ENCODE measurements around the gene ZDHHC11.
"Not testable (repeated sequence)": the region's sequence is repeated elsewhere in the genome, so short reads cannot be mapped to it uniquely, and the experiment has no call there.

The ZDHHC11 gene

DNA sequence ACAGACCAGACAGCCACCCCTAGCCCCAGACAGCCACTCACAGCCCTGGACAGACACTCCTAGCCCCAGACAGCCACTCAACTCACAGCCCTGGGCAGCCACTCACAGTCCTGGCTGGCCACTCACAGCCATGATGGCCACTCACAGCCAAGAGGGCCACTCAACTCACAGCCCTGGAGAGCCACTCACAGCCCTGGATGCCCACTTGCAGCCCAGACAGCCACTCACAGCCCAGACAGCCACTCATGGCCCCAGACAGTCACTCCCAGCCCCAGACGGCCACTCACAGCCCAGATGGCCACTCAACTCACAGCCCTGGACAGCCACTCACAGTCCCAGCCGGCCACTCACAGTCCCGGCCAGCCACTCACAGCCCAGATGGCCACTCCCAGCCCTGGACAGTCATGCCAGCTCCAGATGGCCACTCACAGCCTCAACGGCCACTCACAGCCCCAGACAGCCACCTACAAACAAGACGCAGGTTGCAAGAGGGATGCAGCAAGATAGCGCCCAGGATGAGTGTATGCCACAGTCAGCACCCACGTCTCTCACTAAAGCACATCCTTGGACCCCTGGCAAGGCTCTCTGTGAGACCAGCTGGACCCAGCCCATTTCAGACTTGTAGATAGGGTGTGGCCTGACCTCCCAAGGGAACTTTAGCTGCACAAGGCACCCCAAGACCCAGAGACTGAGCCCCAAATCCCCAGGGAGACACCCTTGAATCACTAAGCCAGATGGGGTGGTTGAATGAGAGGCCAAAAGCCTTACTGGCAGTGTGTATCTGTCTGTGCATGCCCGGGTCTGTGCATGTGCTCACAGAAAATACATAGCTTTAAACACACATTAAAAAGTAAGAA lies 88.7 kb downstream of the ZDHHC11 start:
- no peak for DNase-seq (ENCODE audit: low spot score)

DNA sequence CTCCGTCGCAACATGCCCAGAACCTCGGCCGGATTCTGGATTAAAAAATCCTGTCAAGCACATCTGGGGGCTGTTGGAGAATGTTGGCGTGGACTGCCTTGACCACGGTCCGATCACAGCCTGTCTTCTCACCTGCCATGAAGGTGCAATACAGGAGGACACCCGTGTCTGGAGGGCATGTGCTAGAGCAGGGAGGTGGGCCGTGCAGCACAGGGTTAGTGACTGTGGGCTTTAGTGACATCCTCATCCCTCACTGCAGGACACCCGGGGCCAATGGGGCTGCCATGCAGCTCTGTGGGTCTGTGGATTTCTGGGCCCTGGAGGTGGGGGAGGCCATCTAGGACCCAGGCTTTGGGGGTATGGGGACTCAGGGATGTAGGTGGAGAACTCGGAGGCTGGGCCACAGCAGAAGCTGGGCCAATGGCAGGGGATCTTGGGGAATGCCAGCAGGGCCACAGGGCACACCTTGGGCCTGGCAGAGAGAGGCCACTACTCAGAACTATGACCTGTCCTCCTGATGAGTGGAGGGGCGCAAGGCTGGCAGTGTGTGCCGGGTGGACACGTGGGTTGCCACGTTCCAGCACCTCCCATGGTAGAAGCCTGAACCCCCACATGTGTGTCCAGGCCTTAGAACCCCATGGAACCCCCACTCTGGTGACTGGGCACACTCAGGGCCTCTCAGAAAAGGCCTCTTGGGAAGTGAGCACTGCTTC lies 89.6 kb downstream of the ZDHHC11 start:
- no peak for DNase-seq (ENCODE audit: low spot score)

DNA sequence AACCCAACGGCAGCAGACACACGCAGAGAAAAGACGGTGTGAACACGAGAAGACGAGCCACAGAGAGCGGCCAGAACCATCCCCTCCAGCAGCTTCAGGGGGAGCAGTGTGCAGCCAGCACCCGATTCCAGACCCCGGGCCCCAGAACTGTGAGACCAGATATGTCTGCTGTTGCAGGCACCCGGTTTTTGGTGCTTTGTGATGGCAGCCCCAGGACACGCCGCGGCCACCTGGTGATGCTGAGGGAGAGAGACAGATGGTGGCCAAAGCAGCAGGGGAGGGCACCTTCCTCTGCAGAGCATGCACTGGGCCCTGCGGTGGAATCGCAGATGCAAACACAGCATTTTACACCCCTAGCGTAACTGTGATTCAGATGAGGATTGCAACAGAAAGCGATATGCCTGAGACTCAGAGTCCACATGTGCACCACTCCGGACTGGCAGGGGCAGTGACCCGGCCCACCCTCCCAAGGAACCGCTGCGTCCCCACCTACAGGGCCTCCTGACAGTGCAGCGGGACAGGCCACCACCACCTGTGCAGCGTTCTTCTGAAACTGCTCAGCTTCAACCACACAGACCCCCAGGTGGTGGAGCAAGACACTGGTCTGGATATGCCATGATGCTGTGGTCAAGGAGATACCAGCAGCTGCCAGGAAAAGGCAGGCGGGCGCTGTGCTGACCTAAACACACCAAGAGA lies 90.3 kb downstream of the ZDHHC11 start:
- no peak for DNase-seq (ENCODE audit: low spot score)

DNA sequence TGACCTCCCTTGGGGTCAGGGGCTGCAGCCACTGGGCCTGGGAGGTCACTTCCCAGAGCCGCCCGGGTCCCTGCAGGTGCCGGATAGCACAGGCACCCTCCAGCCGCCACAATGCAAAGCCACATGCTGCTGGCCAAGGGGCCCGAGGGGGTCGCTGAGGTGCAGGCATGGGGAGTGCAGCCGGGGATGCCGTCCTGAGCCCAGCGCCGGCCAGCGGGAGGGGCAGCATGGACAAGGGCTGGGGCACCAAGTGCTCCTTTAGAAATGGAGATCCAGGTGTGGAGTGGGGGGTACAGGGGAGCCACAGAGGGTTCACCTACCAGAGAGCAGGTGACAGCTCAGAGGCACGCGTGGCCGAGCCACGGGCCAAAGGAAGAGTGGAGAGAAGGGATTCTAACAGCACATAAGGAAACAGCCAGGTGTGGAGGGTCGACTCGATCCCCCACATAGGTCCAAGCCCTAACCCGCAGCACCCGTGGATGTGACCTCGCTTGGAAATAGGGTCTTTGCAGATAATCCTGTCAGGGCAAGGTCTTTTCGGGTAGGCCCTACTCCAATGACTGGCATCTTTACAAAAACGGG lies 90.9 kb downstream of the ZDHHC11 start:
- no peak for DNase-seq (ENCODE audit: low spot score)

DNA sequence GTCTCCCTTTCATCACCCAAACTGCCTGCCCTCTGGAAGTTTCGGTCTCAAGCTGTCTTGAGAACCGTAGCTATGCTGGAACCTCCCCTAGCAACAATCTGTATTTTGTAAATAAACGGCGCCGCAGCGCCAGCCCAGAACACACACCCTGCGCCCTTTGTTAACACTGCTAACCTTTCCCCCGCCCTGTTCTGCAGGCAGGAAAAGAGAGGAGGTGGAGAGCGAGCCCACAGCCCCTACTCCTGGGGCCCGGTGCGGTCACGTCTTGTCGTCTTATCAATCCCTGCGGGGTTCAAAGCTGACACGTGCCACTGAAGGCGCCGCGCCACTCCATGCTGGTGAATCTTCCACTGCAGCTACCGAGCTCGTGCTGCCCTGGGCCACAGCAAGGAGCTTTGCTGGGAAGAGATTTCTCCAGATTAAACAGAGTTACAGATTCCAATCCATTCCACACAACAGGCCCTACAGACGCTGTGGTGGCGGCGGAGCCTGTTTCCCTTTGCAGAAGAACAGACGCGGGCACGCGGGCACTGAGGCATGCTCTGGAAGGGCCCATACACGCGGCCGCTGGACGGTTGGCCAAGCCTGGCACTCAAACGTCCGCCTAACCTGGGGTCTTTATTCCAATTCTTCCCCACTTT lies 91.6 kb downstream of the ZDHHC11 start:
- DNase-seq (ENCODE audit: low spot score): no peak

DNA sequence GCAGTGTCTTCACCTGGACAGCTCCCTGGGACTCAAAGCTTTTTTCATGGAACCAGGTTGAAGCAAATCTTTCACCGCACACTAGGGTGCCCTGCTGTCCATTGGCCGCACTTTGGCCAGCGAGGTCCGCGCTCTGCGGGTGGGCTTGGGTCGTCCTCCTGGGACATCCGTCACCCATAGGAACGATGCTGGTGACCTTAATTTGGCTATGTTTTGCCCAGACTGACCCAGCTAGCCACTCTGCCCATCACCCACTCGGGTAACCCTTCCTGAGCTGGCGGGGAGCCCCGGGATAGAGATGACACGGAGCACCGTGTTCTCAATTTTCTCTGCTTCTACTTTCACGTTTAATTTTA lies 92.1 kb downstream of the ZDHHC11 start:
- DNase-seq (ENCODE audit: low spot score): no peak

DNA sequence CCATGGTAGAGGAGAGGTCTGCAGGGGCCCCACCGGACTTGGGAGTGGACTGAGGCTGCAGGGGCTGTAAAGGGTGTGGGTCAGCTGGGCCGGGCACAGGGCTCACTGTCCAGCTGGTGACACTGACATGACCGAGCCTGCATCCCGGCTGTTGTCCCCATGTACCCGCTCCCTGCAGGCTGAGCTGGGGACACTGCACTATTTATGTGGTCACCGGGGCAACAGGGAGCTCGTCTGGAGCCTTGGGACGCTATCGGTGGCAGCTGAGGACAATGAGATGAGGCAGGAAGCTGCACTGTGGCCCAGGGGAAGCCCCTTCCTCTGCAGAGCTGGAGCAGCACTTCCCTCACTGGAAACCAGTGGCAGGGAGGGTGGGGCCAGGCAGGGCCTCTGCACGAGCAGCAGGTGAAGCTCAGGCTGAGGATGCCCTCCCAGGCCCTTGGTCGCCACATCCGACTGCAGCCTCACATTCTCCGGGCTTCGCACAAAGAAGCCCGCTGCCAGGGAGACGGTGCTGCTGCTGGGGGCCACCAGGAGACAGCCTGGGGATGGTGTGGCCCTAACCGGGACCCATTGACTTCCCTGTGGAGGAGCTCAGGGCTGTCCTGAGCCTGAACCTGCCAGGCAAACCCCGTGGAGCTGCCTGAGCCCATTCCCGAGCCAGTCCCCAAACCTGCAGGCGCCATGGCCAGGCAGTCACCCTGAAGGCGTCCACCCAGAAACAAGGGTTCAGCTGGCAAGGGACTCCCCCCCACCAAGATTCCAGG lies 92.7 kb downstream of the ZDHHC11 start:
- no peak for DNase-seq (ENCODE audit: low spot score)

DNA sequence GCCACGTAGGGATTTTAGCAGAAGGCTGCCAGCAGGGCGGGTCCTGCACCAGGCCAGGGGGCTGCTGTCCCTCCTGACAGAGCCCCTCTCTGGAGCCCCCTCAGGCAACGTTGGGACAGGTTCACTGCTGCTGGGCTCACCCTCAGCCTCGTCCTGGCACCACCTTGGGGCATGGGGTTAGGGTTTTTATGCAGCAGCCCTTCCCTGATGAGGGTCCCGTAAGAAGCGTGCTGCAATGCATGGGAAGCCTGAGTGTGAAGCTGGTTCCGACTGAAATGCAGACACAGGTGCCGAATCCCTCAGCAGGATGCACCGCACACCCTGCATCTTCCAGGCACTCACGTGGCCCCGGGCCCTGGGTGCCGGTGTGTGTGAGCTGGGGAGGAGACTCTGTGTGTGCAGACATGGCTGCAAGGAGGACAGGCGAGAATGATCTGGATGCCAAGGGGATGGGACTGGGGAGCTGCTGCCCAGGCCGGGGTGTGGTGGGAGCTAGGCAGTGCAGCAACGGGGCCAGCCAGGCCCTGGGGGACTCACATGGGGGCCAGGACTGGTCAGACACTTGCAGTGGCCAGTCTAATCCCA lies 93.3 kb downstream of the ZDHHC11 start:
- DNase-seq (ENCODE audit: low spot score): no peak

DNA sequence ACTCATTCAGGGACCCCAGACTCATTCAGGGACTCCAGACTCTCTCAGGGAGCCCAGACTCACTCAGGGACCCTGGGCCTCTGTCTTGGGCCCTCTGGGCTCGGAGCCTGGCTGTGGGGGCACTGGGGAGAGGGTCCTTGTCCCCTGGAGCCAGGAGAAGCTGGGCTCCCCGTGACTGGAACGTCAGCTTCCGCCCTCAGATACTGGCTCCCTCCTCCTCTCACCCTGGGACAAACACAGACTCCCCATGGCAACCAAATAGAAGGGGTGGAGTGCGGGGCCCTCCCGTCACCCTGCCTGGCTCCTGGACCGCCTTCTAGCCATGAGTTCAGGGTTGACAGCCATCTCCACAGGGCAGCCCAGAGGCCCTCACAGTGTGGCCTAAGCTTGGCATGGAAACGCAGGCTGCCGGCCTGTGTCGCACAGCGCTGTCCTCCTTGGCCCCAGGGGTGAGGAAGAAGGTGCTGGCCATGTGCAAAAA lies 93.9 kb downstream of the ZDHHC11 start:
- DNase-seq (ENCODE audit: low spot score): no peak

DNA sequence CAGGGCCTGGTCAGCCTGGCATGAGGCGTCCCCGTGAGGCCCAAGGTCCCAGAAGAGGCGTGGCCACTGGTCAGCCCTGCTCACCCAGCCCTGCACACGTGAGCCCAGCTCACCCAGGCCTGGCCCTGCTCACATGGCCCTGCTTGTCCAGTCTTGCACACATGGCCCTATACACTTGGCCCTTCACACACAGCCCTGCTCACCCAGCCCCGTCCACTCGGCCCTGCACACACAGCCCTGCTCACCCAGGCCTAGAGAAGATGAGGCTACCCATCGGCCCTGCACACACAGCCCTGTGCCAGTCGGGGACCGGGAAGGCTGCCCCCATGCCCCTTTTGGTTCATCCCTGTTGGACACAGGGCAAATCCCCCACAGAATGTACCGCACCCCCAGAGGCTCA lies 94.6 kb downstream of the ZDHHC11 start:
- DNase-seq (ENCODE audit: low spot score): no peak

DNA sequence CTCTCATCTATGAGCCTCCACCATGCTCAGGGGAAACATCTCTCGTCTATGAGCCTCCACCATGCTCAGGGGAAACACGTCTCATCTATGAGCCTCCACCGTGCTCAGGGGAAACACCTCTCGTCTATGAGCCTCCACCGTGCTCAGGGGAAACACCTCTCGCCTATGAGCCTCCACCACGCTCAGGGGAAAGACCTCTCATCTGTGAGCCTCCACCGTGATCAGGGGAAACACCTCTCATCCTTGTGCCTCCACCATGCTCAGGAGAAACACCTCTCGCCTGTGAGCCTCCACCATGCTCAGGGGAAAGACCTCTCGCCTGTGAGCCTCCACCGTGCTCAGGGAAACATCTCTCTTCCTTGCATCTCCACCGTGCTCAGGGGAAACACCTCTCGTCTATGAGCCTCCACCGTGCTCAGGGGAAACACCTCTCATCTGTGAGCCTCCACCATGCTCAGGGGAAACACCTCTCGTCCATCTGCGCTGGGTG lies 96.6 kb downstream of the ZDHHC11 start:
- not testable (repeated sequence) for DNase-seq (ENCODE audit: low spot score)

DNA sequence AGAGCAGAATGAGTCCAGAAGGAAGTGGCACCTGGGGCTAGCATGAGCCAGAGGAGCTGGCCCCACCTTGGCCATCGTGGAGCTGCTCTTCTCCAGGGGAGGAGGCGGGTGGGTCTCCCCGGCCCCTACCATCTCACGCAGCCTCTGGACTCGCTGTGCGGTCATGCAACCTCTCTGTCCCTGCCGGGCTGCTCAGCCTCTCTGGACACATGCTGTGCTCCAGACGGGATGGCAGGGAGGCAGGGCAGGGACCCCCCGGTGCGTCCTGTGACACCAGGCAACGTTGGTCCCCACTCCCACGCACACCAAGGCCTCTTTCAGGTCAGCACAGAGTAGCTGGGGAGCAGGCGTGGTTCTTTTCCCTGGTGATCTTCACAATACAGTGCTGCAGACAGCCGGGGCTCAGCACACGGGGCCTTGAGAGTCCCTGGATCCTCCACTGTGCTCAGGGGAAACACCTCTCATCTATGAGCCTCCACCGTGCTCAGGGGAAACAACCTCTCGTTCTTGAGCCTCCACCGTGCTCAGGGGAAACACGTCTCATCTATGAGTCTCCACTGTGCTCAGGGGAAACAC lies 97.1 kb downstream of the ZDHHC11 start:
- DNase-seq (ENCODE audit: low spot score): not testable (repeated sequence)

DNA sequence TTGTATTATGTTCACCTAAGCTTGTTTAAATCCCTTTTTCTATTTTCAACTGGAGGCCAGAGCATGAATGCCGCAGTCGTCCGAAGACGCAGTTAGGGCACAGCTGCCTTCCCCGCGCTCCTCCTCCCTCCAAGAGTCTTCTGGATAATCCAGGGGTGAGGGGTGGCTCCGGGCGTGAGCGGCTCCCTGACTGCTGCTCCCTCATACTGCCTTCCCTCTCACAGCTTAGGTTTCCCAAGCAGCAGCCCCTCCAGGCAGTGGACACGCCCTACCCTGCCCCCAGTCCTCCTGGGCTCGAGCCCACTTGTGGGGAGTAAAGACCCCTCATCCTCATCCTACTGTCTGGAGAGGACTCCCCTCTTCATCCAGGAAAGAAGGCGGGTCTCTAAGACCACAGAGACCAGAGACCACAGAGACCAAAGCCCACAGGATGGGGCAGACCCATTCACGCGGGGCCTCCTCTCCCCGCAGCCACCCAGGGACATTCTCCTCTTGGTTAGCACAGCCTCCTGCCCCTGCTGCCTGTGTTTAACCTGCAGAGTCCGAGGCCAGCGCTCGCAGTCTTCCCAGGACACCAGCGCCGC lies 98.2 kb downstream of the ZDHHC11 start:
- DNase-seq (ENCODE audit: low spot score): not testable (repeated sequence)

DNA sequence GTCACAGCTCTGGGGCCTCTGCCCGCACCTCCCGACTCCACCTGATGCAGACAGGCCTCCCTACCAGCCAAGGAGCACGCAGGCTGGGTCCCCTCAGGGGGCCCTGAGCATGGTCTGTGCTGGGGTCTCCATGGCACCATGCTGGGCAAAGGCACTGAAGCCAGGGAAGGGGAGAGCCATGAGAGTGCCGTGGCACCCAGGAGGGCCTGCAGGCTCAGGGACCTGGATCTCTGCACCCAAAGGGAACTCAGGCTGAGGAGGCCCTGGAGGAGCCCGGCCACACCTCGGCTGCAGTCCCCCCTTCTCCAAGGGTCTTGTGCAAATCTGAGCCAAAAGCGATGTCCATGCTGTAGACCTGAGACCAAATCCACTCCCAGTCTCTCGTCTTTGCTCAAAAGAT lies 98.8 kb downstream of the ZDHHC11 start:
- DNase-seq (ENCODE audit: low spot score): not testable (repeated sequence)

DNA sequence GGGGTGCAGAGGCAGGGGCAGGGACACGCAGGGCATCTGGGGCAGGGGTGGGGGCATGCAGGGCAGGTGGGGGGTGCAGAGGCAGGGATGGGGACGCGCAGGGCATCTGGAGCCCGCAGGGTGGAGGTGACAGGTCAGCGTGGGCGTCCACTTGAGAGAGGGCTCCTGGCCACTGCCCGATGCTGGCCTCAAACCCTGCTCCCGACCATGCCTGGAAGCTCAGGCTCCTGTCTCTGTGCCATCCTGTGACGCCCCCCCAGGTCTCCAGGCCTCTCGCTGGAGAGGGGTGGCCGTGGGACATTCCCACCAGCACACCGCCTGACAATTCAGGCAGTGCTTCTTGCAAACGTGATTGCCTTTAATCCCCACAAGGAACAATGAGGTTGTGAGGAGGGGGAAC lies 99.3 kb downstream of the ZDHHC11 start:
- no peak for DNase-seq (ENCODE audit: low spot score)

DNA sequence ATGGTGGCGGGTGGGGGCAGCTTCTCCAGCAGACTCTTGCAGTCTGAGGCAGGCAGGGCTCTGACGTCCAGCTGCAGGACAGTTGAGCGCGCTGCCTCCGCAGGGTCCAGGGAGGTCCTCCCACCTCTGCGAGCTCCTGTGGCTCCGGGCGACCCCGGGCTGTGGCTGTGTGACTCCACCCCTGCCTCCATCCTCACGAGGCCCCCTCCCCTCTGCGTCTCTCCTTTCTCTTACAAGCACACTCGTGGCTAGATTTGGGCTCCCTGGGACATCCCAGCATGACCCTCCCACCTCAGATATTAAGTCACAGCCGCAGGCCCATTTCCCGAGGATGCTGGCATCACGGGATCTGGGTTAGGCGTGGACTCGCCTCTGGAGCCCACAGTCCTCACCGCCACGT lies 100.6 kb downstream of the ZDHHC11 start:
- not testable (repeated sequence) for DNase-seq (ENCODE audit: low spot score)

DNA sequence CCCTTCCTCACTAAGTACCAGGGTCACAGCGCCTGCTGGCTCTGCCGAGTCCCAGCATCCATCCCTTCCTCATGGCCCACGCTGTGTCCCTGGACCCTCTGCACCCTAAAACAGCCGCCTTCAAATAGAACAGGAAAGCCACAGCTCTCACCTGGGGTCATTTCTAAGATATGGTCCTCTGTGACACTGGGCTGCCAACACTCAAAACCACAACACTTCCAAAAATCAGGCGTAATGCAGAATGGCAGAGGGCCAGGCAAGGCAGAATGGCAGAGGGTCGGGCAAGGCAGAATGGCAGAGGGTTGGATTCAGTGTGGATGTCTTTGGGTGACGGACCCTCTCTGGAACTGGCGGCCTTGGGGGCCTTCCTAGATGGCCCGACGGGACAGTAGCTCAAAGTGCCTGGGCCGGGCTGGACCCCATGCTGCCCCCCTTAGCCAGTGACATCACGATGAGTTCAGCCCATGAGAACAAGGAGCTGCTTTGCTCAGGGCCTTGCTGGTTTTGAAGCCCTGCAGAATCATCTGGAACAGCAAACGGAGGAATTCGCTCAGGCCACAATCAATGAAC lies 101.6 kb downstream of the ZDHHC11 start:
- DNase-seq (ENCODE audit: low spot score): no peak

DNA sequence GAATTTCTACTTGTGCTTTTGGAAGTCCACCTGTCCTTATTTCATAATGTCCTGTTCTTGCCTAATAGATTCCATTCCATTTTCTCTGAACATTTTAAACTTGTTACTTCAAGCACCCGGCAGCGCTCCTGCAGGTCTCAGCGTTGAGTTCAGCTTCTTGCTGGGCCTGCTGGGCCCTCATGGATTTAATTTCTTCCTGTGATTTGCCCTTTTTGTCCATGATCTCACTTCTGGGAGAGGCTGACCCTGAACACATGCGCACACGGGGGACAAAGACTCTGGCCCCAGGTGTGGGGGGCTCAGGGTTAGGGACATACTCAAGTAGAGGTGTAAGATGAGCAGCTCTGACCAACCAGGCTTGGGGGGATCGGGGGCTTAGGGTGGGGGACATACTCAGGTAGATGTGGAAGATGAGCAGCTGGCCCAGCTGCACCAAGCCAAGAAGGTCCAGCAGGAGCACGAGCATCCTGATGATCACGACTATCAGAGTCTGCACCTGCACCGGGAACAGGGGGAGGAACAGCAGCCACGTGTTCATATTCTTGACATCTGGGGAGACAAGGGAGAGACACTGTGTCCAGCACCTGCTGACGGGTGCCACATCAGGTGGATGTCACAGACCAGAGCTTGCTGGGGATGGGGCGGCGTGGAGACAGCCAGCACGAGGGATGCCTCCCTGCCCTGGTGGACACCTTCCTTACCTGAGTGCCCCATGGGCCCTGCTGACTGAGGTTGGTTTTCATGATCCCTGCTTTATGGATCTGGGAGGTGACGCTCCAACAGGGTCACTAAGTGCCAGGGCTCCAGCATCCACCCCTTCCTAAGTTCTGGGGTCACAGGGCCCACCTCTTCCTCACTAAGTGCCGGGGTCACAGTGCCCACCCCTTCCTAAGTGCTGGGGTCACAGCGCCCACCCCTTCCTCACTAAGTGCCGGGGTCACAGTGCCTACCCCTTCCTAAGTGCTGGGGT lies 102.5 kb downstream of the ZDHHC11 start:
- DNase-seq (ENCODE audit: low spot score): not testable (repeated sequence)
